GM10847 (cell line): ENCODE data around the gene ARVCF.

ENCODE experiments used
- POLR2A ChIP-seq: IDR thresholded peaks from 2 replicates; pipeline ENCODE4 v1.6.1; 2011; ENCODE audit not compliant: insufficient read length; ENCODE audit errors: extremely low read depth

The ARVCF gene

DNA sequence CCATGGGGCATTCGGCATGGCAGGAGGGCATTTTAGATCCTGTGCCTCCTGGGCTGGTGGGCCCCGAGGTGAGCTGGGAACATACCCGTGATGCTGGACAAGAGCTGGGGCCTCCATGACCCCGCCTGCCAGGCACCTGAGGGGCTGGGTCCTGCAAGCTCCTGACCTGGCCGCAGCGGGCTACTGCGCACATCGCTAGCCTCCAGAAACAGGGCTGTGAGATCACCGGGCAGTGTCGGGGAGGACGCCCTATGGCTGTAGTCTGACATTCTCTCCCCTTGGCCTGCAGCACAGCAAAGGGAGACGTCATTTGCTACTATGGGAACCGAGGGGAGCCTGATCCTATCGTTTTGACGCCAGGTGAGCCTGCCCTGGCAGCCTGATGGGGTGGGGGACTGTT, 39.0 kb upstream of the ARVCF start:
- no peak for TF ChIP-seq POLR2A

DNA sequence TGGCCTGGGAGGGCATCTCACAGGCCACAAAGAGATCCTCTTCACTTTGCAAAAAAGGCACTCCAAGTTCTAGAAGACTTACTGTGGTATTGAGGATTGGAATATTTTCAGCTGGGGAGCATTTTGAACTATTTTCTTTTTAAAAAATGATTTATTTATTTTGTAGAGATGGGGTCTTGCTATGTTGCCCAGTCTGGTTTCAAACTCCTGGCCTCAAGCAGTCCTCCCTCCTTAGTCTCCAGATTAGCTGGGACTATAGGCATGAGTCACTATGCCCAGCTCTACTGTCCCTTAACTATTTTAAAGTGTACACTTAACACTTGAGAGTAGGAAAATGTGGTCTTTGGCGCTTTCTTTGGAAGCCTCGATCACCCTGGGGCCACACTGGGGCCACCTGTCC, 38.5 kb upstream of the ARVCF start:
- no peak for TF ChIP-seq POLR2A

DNA sequence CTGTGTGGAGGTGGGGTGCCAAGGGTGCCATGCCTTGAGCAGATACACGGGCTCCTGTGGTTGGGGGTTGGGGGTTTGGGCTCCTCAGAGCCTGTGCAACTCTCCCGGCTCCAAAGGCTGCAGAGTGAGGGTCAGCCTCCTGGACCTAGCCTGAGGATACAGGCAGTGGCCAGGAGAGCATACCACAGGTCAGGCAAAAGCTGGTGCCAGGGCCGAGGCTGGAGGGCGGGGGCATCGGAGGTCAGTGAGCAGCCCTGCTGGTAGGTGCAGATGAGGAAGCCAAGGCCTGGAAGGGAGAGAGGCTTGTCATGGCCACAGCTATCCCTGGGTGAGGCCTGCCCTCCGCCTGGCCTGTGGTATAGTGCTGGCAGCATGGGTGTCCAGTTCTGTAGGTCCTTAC, 37.9 kb upstream of the ARVCF start:
- TF ChIP-seq POLR2A: no peak

DNA sequence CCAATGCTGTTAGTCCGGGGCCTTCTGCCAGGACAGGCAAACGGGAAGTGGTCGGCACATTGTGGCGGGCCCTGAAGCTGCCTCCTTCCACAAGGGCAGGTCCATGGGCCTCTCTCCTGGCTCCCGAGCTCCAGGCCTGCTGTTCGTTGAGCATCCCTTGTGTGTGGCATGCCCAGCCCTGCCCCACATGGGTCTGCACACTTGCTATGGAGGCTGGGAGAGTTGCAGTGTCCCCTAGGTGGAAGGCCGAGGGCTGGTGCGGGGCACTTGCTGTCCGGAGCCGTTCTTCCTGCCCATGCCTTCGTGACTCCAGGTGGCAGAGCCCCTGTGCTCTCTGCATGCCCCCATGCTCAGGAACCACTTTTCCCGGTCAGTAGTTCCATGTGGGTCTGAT, 37.4 kb upstream of the ARVCF start:
- no peak for TF ChIP-seq POLR2A

DNA sequence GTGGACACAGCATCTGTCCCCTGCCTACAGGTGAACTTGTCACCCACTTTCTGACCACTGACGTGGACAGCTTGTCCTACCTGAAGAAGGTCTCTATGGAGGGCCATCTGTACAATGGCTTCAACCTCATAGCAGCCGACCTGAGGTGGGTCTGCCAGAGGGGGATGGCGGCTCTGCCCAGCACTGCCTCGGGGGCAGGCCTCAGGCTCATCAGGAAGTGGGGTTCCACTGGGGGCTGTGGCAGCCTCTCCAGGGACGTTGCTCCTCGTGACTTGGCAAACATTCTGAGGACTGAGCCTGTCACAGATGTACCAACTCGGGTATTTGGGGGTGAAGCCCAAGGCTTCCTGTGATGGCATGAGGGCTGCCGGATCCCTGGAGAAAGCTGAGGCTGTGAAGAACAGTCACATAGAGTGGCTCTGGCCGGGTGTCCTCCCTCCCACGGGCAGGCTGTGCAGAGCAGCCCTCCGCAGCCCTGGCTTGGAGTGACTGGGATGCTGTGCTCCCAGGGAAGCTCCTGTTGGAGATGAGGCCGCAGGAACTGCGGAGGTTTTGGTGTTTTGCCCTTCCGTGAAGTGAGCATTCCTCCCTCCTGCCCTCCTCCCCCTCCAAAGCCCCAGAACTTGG, 36.9 kb upstream of the ARVCF start:
- no peak for TF ChIP-seq POLR2A

DNA sequence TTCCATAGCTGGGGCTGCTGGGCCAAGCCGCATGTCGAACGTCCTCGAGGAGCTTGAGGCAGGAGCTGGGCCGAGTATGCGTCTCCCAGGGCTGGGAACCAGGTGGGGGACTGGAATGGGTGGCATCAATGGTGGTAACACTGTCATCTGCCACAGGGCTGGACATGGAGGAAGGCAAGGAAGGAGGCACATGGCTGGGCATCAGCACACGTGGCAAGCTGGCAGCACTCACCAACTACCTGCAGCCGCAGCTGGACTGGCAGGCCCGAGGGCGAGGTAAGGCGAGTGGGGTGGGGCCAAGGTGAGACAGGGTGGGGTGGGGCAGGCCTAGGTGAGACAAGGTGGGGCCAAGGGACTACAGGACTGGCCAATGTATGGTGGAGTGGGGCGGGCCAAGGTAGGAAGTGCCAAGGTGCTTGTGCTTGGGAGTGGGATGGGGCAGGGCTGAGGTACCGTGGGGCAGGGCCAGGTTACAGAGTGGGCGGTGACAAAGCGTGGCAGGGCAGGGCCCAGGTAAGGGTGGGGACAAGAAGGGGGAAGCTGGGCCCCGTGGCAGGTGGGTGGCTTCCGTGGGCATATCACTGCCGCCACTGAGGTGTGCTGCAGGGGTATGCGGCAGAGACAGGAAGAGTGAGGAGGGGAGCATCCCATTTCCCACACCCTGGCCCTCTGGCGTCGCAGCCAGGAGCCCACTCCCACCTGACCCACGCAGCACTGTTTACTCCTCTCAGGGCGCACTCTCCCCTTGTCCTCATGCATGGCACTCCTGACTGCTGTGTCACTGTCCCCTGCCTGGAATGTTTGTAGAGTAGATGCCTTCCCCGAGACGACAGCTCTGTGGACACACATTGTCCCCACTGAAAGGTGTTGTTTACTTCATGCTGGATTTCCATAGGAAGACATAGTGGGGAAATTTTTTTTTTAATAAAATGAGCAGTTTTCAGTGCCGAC, 36.0 kb upstream of the ARVCF start:
- no peak for TF ChIP-seq POLR2A

DNA sequence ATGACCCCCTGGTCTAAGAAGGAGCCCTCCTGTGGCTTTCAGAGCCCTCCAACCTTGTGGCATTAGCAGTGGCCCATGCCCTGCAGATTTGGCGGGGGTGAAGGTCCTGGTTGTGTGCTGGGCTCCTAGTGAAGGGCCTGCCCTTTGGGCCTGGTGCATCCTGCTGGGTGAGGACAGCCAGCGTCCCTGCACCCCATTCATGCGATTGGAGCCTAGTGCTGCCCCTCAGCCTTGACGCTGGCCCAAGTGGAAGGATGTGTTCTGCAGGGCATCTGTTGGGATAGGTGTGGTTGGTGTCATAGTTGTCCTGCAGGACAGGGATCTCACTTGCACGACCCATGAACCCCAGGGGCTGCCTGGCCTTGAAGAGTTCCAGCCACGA, 35.3 kb upstream of the ARVCF start:
- TF ChIP-seq POLR2A: no peak

DNA sequence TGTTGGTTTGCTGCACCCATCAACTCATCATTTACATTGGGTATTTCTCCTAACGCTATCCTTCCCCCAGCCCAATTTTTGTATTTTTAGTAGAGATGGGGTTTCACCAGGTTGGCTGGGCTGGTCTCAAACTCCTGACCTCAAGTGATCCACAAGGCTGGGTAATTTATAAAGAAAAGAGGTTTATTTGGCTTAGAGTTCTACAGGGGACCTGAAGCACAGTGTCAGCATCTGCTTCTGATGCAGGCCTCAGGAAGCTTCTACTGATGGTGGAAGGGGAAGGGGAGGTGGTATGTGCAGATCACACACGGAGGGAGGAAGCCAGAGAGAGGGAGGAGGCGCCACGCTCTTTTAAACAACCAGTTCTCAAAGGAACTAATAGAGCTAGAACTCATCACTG, 30.1 kb upstream of the ARVCF start:
- no peak for TF ChIP-seq POLR2A

DNA sequence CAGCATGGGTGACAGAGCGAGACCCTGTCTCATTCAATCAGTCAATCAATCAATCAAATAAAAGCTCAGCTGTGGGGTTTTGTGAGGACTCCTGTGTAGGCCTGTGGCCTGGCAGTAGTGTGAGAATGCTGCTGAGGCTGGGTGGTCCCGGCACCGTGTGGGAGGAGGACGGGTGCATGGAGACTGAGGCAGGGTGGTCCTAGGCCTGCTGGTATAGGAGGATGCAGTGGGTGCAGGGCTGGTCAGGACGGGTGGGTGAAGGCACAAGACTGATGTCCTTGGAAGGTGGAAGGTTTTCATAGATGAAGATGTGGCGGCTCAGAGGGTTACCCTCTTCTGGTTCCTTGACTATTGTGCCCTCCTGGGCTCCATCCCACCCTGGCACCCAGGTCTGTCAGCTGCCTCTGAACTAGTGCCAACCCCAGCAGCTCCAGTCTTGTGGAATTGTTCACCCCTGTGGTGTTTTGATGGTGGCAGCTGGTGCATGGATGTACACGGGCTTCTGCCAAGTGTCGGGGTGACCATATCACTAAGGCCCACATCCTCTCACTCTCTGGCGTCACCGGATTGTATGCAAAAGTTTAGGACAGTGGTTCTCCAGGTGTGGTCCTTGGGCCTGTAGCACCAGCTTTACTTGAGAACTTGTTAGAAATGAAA, 28.0 kb upstream of the ARVCF start:
- no peak for TF ChIP-seq POLR2A

DNA sequence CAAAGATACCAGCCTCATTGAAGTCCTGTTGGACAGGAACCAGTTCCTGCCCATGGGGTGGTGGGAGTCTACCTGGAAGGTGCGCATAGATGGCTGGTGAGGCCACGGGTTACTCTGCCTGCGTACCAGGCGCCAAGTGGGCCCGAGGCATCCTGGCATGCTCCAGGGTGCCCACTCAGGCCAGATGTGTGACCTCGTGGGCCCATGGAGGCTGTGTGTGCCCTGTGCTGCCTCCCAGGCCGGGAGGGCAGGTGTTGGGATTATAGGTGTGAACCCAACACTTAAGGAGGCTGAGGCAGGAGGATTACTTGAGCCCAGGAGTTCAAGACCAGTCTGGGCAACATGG, 27.3 kb upstream of the ARVCF start:
- TF ChIP-seq POLR2A: no peak

DNA sequence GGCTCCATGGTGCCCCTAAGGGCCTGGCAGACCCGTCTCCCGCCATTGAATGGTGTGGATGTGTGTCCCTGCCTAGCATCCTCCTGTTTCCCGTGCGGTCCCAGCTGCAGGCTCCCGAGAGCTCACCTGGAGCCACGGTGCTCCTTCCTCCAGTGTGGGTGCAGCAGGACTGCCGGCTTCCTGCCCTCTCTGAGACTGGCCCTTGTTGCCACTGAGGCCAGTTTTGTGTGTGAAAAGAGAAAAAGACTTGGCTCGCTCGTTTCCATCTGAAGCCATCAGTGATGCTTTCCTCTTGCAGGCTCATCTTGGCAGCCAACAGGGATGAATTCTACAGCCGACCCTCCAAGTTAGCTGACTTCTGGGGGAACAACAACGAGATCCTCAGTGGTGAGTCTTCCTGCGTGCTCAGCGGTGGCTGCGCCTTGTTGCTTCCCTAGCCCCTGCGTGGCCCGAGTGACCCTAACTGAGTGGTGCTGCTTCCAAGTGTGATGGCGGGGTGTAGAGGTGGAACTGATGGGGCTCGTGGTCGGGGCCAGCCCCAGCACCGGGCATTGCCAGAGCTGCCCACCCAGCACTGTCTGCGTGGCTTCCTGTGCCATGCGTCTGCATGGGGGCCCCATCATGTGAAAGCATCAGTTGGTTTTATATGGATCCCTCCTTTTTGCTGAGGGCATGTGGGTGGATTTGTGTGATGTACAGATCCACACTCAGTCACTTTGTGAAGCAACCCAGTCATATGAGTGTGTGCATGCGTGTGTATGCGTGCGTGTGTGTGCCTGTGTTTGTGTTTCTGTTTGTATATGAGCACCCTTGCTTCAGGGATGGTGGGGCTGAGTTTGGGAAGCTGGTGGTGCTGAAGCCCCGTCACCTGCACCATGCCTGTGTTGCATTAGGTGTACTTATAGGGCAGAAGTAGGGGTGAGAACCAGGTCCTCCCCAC, 26.7 kb upstream of the ARVCF start:
- no peak for TF ChIP-seq POLR2A

DNA sequence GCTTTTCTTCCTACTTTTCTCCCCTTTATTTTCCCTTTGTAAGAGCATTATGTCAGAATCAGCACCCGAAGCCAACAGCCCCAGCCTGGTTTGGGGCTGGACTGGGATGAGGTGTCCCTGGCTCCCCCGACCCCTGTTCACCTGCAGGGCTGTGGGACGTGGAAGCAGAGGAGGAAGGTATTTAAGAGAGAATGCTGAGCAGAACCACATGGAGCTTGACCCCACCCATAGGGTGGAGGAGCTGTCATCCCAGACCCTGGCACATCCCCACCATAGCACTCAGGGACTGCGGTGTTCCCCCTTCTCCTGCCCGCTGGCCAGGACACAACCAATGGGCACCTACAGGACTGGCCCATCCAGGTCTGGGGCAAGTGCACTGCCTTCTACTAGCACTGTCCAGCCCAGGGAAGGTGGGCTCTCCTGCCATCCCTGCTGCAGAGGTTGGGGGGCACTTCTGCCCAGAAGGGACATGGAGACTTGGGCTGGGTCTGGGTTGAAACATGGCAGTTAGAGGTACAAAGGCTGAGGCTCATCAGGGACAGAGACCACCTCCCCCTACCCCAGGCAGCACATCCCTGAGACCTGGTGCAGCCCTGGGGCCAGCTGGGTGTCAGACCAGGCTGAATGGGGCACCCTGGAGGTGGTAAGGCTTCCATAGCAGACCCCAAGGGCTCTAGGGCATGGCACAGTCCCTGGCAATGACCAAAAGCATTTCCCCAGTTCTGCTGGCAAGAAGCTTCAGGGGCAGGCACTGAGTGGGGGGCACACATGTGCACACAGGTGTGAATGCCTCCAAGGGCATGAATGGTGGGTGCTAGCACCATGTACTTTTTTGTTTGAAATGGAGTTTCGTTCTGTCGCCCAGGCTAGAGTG, 23.9 kb upstream of the ARVCF start:
- no peak for TF ChIP-seq POLR2A

DNA sequence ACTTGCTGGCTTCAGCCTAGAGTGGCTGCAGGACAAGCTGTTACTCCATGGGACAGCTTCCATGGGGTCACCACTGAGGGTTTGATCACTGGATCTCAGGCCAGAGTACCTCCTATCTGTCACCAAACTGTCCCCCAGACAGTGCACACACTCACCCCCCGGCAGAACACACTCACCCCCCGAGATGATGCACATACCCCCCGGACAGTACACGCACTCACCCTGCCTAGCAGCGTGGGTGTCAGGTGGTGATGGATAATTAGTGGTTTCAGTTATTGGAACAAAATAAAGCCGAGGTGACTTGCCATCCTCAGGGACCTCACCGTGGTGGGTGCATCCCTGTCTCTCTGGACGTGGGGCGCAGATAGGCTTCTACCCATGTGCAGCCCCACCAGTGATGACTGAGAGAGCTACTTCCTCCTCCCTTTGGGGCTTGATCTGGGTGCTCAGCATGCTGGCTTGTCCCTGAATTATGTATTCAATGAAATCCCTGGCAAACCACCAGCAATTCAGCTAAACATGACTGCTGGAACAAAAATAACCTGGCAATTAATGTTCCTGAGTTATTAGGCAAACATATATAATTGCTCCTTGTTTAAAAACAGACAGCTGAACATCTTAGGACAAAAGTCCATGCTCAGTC, 23.2 kb upstream of the ARVCF start:
- no peak for TF ChIP-seq POLR2A

DNA sequence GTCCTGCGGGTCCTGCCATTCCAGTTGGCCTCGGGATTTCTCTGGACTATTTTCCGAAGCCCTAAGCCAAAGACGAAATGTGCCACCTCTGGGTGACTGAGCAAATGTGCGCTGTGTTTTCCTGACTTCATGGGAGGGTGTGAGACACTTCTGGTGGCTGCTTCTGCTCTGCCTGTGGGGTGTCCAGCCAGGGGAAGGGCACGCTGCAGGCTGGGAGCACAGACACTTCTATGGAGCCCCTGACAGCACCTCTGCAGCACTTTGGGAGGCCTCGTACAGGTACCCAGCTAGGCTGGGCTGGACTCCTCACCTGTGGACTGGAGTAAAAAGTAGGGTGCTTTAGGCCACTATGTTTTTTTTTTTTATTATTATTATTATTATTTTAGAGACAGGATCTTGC, 22.0 kb upstream of the ARVCF start:
- no peak for TF ChIP-seq POLR2A
